GM19099 (cell line): ENCODE measurements around the gene TBC1D14.

Experiments used
- POLR2A ChIP-seq: IDR thresholded peaks from 3 replicates; pipeline ENCODE4 v1.6.1; 2011; ENCODE audit warnings: low read depth; ENCODE audit not compliant: insufficient read length; ENCODE audit errors: extremely low read depth

The TBC1D14 gene

GRCh38 chr4:7026107-7026506 is 116.5 kb downstream of the TBC1D14 start:
- no peak for TF ChIP-seq POLR2A

DNA sequence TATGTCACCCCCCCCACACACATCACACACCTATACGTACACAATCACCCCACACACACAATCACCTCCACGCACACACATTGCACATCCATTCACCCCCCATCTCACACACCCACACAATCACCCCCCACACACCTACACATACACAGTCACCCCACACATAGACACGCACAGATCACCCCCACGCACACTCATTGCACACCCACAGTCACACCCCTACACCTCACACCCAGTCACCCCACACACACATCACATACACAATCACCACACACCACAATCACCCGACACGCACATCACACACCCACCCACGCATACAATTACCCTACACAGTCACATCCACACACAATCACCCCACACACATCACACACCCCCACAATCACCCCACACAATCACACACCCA is 117.7 kb downstream of the TBC1D14 start:
- no peak for TF ChIP-seq POLR2A

- no peak for TF ChIP-seq POLR2A
Observed at GRCh38 chr4:7027913-7028312, 118.3 kb downstream of the TBC1D14 start.

DNA sequence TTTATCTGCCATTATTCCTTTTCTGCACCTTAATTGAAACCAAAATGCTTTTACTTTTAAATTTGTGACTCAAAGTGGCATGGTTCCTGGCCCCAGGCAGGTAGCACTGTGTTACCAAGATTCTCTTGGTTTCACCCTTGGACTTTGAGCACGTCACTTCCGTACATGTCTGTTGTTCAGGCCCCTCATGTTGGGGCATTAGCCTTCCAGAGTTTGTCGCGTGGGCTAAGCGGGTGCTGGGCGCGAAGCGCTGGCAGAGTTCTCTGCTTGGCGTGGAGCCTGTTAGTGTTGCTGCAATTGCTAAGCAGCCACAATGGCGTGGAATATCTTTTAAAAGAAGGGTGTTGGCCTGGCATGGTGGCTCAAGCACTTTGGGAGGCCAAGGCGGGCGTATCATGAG is 119.6 kb downstream of the TBC1D14 start:
- TF ChIP-seq POLR2A: no peak

GRCh38 chr4:7029921-7030320 is 120.3 kb downstream of the TBC1D14 start:
- TF ChIP-seq POLR2A: no peak

GRCh38 chr4:7030856-7031255 is 121.2 kb downstream of the TBC1D14 start:
- no peak for TF ChIP-seq POLR2A

DNA sequence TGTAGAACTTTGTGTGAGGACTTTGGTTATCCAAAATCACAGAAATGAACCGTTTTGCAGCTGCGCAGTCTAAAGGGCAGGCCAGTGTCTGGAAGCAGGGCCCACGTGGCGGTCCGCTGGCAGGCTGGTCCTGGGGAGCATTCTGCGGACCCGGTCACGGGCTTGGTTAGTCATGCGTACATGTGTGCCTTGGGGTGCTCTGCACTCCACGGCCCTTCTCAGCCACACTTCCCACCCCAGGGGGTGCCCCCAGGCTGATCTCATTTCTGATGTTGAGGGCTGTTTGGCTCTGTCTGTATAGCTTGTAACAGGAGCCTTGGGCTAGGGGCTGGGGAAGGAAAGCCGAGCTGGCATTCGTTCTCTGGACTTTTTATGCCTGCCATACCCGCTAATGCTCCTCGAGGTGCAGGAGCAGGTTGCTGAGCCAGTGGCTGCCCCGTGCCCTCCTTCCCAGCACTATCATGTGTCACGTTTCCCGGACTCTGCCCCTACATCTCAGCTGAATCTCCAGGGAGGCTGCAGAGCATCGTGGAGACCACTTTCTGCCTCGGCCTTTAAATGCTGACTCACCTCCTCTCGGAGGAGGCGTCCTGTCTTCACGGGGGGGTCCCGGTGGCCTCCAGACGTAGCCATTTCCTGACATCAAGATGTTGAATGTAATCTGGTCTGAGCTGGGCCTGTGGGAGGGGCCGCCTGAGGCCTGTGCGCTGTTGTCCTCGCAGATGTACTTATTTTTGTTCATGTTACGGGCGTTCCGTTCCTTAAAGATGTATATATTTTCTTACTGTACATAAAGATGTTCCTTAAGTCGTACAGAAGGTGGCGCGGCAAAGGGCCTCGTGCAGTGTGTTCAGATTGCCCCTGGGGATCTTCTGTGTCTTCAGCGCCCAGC is 122.2 kb downstream of the TBC1D14 start:
- no peak for TF ChIP-seq POLR2A

- TF ChIP-seq POLR2A: no peak
Observed at GRCh38 chr4:7032596-7032995, 123.0 kb downstream of the TBC1D14 start.

DNA sequence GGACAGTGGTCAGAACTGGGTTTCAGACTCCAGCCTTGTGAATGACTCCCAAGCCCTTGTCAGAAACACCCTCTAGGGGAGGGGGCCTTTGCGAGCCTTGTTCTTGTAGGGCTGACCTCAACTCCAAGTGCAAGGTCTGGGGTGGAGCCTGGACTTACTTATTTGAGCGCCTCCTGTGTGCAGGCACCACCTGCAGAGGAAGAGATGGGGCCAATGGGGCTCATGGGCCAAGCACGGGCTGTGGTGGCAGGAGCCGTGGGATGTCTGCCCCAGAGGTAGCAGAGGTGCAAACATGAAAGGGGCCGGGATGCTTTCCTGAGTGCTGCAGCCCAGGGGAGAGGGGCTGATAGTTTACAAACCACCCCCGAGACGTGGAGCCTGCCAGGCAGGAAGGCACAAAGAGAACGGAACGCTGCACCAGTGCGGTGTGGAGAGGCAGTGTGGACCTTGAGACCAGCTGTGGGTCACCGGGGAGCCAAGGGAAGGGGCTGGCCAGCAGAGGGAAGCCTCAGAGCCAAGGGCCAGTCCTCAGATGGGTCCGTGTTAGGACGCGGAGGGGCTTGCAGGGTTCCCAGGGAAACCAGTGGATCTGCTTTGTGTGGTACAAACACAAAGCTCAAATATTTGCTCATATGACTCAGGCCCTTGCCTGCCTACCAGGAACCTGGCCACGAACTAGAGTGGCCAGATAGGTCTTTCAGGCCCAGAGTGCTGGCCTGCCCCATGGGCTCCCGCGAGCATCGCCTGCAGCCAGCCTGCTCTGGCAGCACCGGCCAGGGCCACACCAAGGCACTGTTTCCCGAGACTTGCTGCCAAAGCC is 124.8 kb downstream of the TBC1D14 start:
- no peak for TF ChIP-seq POLR2A

- TF ChIP-seq POLR2A: no peak
Observed at GRCh38 chr4:7037425-7037824, 127.8 kb downstream of the TBC1D14 start.

DNA sequence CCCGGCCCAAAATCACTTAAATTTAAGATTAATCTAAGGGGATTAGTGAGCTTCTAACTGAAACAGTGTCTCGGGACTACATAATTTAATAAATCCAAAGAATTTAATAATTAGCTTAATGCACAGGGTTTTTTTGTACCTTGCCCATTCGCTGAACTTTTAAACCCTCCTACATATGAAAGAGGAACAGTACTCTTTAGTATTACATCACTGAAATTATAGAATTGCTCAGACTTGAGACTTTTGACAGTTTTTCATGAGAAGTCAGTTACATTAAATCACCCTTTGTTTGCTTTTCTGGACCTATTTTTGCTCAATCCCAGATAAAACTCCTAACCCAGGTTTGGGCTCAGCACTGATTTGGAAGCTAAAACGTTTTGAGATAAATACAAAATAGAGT is 131.1 kb downstream of the TBC1D14 start:
- no peak for TF ChIP-seq POLR2A

DNA sequence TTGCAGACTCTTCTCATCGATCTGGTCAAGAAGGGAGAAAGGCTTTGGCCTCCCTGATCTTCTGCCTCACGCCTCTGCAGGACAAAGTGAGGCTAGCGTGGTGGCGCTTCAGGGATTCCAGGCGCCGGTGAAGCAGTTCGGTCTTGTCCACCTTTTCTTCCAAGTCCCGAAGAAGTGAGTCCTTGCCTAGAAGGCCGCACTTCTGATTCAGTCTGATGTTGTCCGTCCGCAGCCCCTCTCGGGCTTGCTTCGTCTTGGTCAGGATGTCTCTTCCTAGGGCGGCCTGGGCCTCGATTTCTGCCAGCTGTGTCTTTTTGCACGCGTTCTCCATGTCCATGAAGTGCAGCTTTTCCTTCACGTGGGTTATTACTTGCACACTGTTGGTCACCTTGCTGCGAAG is 131.6 kb downstream of the TBC1D14 start:
- no peak for TF ChIP-seq POLR2A

- TF ChIP-seq POLR2A: no peak
Observed at GRCh38 chr4:7041801-7042502, 132.3 kb downstream of the TBC1D14 start.

GRCh38 chr4:7042503-7043283 is 133.1 kb downstream of the TBC1D14 start:
- no peak for TF ChIP-seq POLR2A
